ENCODE measurements around the gene MTOR.

The MTOR gene

DNA sequence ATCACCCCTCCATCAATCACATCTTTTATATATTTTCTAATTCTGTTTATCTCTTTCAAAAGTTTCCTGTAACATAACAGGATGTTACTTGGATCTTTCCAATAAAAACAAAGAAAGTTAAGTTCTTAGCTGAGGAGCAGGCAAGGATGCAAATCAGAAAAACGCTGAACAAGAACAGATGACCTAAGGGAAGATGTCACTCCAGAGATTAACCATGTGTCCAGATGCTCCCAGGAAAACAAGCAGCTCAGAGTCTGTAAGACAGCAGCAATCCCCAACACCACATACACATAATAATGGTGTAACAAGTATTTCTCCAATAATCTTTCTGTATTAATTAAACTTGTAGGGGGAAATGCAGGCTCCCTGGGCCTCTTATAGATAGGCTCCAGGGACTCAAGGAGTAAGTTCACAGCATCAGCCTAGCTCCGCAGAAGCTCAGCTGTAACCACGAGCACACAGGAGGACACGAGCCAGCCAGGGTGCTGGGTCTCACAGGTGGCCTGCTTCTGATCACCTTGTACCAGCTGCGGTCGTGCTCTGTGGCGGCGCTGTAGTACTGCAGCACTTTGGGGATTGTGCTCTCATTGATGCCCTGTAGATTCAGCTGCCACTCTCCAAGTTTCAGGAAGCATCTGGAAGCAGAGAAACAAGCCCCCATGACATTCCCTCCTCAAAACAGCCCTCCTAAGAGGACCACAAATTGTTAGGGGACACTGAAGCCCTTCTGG lies 129.6 kb downstream of the MTOR start:
- DNase-seq (ENCODE audit: insufficient read length, low spot score) (no peak), FAIRE-seq (no peak)

GRCh38 chr1:11131816-11132215 lies 130.5 kb downstream of the MTOR start:
- DNase-seq (ENCODE audit: insufficient read length, low spot score), result no peak
- no peak for FAIRE-seq
- no peak for TF ChIP-seq POLR2A (IDR thresholded peaks at IDR 0.05; ENCODE audit: low read depth, low read length)
- TF ChIP-seq SPI1 (IDR thresholded peaks at IDR 0.05; ENCODE audit: low read depth, low read length), result no peak
- no peak for TF ChIP-seq POU2F2 (IDR thresholded peaks at IDR 0.05; ENCODE audit: low read depth, low read length)
- TF ChIP-seq POLR2AphosphoS5 (IDR thresholded peaks at IDR 0.05; ENCODE audit: low read depth, low read length), result no peak
- no peak for TF ChIP-seq TAF1 (IDR thresholded peaks at IDR 0.05; ENCODE audit: low read depth, low read length)
- no peak for TF ChIP-seq PAX5 (IDR thresholded peaks at IDR 0.05; ENCODE audit: insufficient read depth, low read length, severe bottlenecking)

More for the DNA sequence above, 129.6 kb downstream of the MTOR start:
- TF ChIP-seq TAF1 (IDR thresholded peaks at IDR 0.05; ENCODE audit: low read depth, low read length) (no peak), POLR2AphosphoS5 (IDR thresholded peaks at IDR 0.05; ENCODE audit: low read depth, low read length) (no peak), POU2F2 (IDR thresholded peaks at IDR 0.05; ENCODE audit: low read depth, low read length) (no peak), POLR2A (IDR thresholded peaks at IDR 0.05; ENCODE audit: low read depth, low read length) (no peak), SPI1 (IDR thresholded peaks at IDR 0.05; ENCODE audit: low read depth, low read length) (no peak), PAX5 (IDR thresholded peaks at IDR 0.05; ENCODE audit: insufficient read depth, low read length, severe bottlenecking) (no peak)

GRCh38 chr1:11130406-11130805 lies 131.9 kb downstream of the MTOR start:
- no peak for DNase-seq (ENCODE audit: insufficient read length, low spot score)
- no peak for FAIRE-seq
- TF ChIP-seq TAF1 (IDR thresholded peaks at IDR 0.05; ENCODE audit: low read depth, low read length), result no peak
- TF ChIP-seq POLR2A (IDR thresholded peaks at IDR 0.05; ENCODE audit: low read depth, low read length), result no peak
- no peak for TF ChIP-seq PAX5 (IDR thresholded peaks at IDR 0.05; ENCODE audit: insufficient read depth, low read length, severe bottlenecking)
- TF ChIP-seq SPI1 (IDR thresholded peaks at IDR 0.05; ENCODE audit: low read depth, low read length), result no peak
- TF ChIP-seq POLR2AphosphoS5 (IDR thresholded peaks at IDR 0.05; ENCODE audit: low read depth, low read length), result no peak
- no peak for TF ChIP-seq POU2F2 (IDR thresholded peaks at IDR 0.05; ENCODE audit: low read depth, low read length)

DNA sequence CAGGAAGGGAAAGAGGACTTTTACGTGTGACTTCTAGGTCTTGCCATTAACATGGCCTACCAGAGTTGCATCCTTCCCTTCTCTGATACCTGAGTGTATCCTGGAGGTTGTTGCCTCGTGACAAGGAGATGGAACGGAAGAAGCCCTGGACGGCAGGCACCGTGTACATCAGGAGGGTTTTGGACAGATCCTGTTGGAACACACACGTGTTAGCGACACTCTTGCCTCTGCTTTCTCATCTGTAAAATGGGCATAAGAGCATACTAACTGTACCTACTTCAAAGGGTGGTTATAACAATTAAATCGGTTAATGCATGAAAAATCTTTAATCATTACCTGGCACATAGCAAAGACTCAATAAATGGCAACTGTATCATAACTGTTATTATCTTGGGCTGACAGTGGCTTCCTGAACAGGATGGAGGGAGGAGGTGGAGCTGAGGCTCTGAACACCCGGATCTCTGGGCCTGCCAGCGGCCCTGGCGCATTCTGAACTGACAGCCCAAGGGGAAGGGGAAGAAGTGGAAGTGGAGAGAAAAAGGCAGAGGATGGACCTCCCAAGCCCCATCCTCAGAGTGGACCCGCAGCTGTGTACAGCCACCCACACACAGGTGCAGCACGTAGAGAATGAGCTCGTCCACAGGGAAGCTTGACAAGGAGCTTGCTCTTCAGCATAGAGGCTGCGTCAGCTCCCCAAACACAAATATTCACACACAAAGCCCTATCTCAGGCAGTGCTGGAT lies 132.5 kb downstream of the MTOR start:
- FAIRE-seq, result no peak

DNA sequence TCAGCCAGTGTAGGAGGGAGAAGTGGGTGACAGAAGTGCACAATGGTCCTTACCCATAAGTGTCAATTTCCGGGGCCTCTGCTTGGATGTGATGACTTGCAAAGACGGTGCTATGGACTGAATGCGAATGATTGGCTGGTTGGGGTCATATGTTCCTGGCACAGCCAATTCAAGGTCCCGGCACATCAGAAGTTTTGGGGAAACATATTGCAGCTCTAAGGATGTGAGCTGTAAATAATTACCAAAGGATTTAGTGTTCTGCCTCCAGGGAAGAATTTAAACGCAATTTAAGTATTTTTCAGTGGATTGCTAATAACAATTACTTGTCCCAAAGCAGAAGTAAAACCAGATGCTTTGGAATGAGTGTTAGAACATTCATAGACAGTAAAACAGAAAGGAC lies 135.8 kb downstream of the MTOR start:
- TF ChIP-seq POU2F2 (IDR thresholded peaks at IDR 0.05; ENCODE audit: low read depth, low read length) (no peak), TAF1 (IDR thresholded peaks at IDR 0.05; ENCODE audit: low read depth, low read length) (no peak), PAX5 (IDR thresholded peaks at IDR 0.05; ENCODE audit: insufficient read depth, low read length, severe bottlenecking) (no peak)
- DNase-seq (ENCODE audit: insufficient read length, low spot score), result no peak
- FAIRE-seq, result no peak

More for the DNA sequence above, 132.5 kb downstream of the MTOR start:
- TF ChIP-seq PAX5 (IDR thresholded peaks at IDR 0.05; ENCODE audit: insufficient read depth, low read length, severe bottlenecking) (no peak), POLR2AphosphoS5 (IDR thresholded peaks at IDR 0.05; ENCODE audit: low read depth, low read length) (no peak), SPI1 (IDR thresholded peaks at IDR 0.05; ENCODE audit: low read depth, low read length) (no peak), TAF1 (IDR thresholded peaks at IDR 0.05; ENCODE audit: low read depth, low read length) (no peak)
- DNase-seq (ENCODE audit: insufficient read length, low spot score), result no peak

- FAIRE-seq, result no peak
- no peak for DNase-seq (ENCODE audit: insufficient read length, low spot score)
- TF ChIP-seq POLR2AphosphoS5 (IDR thresholded peaks at IDR 0.05; ENCODE audit: low read depth, low read length) (no peak), TAF1 (IDR thresholded peaks at IDR 0.05; ENCODE audit: low read depth, low read length) (no peak), PAX5 (IDR thresholded peaks at IDR 0.05; ENCODE audit: insufficient read depth, low read length, severe bottlenecking) (no peak), SPI1 (IDR thresholded peaks at IDR 0.05; ENCODE audit: low read depth, low read length) (no peak)
These were observed 136.4 kb downstream of the MTOR start for GRCh38 chr1:11125931-11126330.

DNA sequence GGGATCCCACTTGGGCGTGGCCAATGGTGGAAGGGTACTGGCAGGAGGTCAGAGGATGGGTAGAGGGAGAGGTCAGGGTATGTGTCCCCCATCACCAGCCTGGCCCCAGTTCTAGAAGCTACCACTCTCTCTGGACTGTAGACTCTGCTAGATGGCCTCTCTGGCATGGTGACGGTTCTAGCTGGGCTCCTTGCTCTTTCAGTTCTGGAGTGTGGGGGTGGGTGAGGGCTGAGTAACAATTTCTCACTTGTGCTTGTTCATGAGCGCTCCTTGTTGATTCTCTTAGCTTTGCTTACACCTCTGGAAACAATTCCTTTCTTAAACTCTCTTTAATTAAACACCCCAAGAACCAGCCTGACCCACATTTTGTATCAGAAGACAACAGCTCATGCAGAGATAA lies 137.4 kb downstream of the MTOR start:
- DNase-seq (ENCODE audit: insufficient read length, low spot score), result no peak
- FAIRE-seq, result no peak
- no peak for TF ChIP-seq POLR2A (IDR thresholded peaks at IDR 0.05; ENCODE audit: low read depth, low read length)
- TF ChIP-seq POU2F2 (IDR thresholded peaks at IDR 0.05; ENCODE audit: low read depth, low read length), result no peak
- no peak for TF ChIP-seq PAX5 (IDR thresholded peaks at IDR 0.05; ENCODE audit: insufficient read depth, low read length, severe bottlenecking)
- no peak for TF ChIP-seq SPI1 (IDR thresholded peaks at IDR 0.05; ENCODE audit: low read depth, low read length)
- TF ChIP-seq TAF1 (IDR thresholded peaks at IDR 0.05; ENCODE audit: low read depth, low read length), result no peak
- no peak for TF ChIP-seq POLR2AphosphoS5 (IDR thresholded peaks at IDR 0.05; ENCODE audit: low read depth, low read length)

DNA sequence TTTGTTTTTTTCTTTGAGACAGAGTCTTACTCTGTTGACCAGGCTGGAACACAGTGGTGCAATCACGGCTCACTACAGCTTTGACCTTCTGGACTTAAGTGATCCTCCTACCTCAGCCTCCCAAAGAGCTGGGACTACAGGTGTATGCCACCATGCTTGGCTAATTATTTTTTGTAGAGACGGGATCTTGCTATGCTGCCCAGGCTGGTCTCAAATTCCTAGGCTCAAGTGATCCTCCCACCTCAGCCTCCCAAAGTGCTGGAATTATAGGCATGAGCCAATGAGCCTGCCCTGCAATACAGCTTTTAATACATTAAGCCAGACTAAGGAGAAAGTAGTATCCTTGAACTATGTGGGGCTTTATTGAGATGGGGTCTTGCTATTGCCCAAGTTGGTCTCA lies 146.0 kb downstream of the MTOR start:
- TF ChIP-seq POU2F2 (IDR thresholded peaks at IDR 0.05; ENCODE audit: low read depth, low read length) (no peak), PAX5 (IDR thresholded peaks at IDR 0.05; ENCODE audit: insufficient read depth, low read length, severe bottlenecking) (no peak), SPI1 (IDR thresholded peaks at IDR 0.05; ENCODE audit: low read depth, low read length) (no peak), POLR2AphosphoS5 (IDR thresholded peaks at IDR 0.05; ENCODE audit: low read depth, low read length) (no peak), POLR2A (IDR thresholded peaks at IDR 0.05; ENCODE audit: low read depth, low read length) (no peak), TAF1 (IDR thresholded peaks at IDR 0.05; ENCODE audit: low read depth, low read length) (no peak)
- FAIRE-seq (no peak), DNase-seq (ENCODE audit: insufficient read length, low spot score) (no peak)

- no peak for FAIRE-seq
- TF ChIP-seq POU2F2 (IDR thresholded peaks at IDR 0.05; ENCODE audit: low read depth, low read length), result no peak
These were observed 147.4 kb downstream of the MTOR start for GRCh38 chr1:11114966-11115365.

More at GRCh38 chr1:11114966-11115365, 147.4 kb downstream of the MTOR start:
- no peak for DNase-seq (ENCODE audit: insufficient read length, low spot score)
